HEK293 (cell line): ENCODE measurements around the gene SAGE1.
A peak's percentile ranks its signal among the peaks of the same experiment; 100 is the strongest.

Experiments
- CTCF ChIA-PET: fragments of 350-600 bp; formaldehyde crosslinking; extraction: SDS; loops from one replicate; lab custom pipeline; 2021; ENCODE audit warnings: antibody characterized with exemption; lab: Yijun Ruan, JAX
- POLR2A ChIA-PET: fragments of 300-600 bp; formaldehyde crosslinking; extraction: SDS; loops from one replicate; lab custom pipeline; 2020; ENCODE audit warnings: antibody characterized with exemption, inconsistent platforms; lab: Yijun Ruan, JAX
- H3K27ac ChIP-seq: fragments of 200-500 bp; sonication (Bioruptor generic); 2 replicates; pipeline ENCODE4 v1.5.1; 2014; ENCODE audit warnings: low read depth, low read length, control low read depth, inconsistent platforms; ENCODE audit errors: extremely low read depth
- H3K36me3 ChIP-seq, 2 experiments: fragments of 200-500 bp in 1 of 2; sonication (Bioruptor generic) in 1 of 2; 1 replicate in 1 of 2; 2 replicates in 1 of 2; pipeline ENCODE4 v1.5.1; 2014 to 2017; ENCODE audit warnings: inconsistent platforms in 2 of 2, low read length in 2 of 2; ENCODE audit not compliant: control insufficient read depth in 2 of 2, insufficient read depth in 1 of 2
- H3K4me1 ChIP-seq: fragments of 200-500 bp; sonication (Bioruptor generic); 2 replicates; pipeline ENCODE4 v1.5.1; 2014; ENCODE audit warnings: mild to moderate bottlenecking, low read length, inconsistent platforms; ENCODE audit not compliant: control insufficient read depth, insufficient read depth
- H3K4me3 ChIP-seq: 2 replicates; pipeline ENCODE4 v1.5.1; 2011; ENCODE audit warnings: low read depth, mild to moderate bottlenecking, control low read depth, low read length, moderate library complexity
- H3K9me3 ChIP-seq: fragments of 200-500 bp; sonication (Bioruptor generic); 2 replicates; pipeline ENCODE4 v1.5.1; 2014; ENCODE audit warnings: low read depth, low read length, inconsistent platforms; ENCODE audit not compliant: control insufficient read depth, insufficient read depth
- HOXC10 ChIP-seq: sonication (generic); formaldehyde crosslinking; IDR thresholded peaks from 2 replicates; pipeline ENCODE4 v1.8.1; 2023; ENCODE audit warnings: mild to moderate bottlenecking, missing genetic modification reagents
- SP3 ChIP-seq: fragments of 450-650 bp; formaldehyde crosslinking; IDR thresholded peaks from 2 replicates; pipeline ENCODE4 v1.5.1; 2016; ENCODE audit warnings: missing biosample characterization, missing genetic modification characterization
- WT1 ChIP-seq: fragments of 450-650 bp; formaldehyde crosslinking; IDR thresholded peaks from 2 replicates; pipeline ENCODE4 v1.5.1; 2016; ENCODE audit warnings: missing biosample characterization, missing genetic modification characterization
- ZBTB48 ChIP-seq: fragments of 450-650 bp; formaldehyde crosslinking; IDR thresholded peaks from 2 replicates; pipeline ENCODE4 v1.5.1; 2016; ENCODE audit warnings: missing biosample characterization, missing genetic modification characterization
- ZFP69B ChIP-seq: fragments of 450-650 bp; formaldehyde crosslinking; IDR thresholded peaks from 2 replicates; pipeline ENCODE4 v1.5.1; 2016; ENCODE audit warnings: missing biosample characterization, missing genetic modification characterization
- ZNF10 ChIP-seq: fragments of 450-650 bp; formaldehyde crosslinking; IDR thresholded peaks from 2 replicates; pipeline ENCODE4 v1.5.1; 2017; ENCODE audit warnings: missing biosample characterization, missing genetic modification characterization
- ZNF2 ChIP-seq: fragments of 450-650 bp; formaldehyde crosslinking; IDR thresholded peaks from 2 replicates; pipeline ENCODE4 v1.5.1; 2016; ENCODE audit warnings: missing biosample characterization, missing genetic modification characterization
- ZNF354C ChIP-seq: fragments of 450-650 bp; formaldehyde crosslinking; IDR thresholded peaks from 2 replicates; pipeline ENCODE4 v1.5.1; 2016; ENCODE audit warnings: missing biosample characterization, missing genetic modification characterization, low read depth, borderline replicate concordance
- ZNF529 ChIP-seq: fragments of 450-650 bp; formaldehyde crosslinking; IDR thresholded peaks from 2 replicates; pipeline ENCODE4 v1.5.1; 2017; ENCODE audit warnings: missing genetic modification characterization, missing biosample characterization; ENCODE audit not compliant: insufficient replicate concordance
- ZNF654 ChIP-seq: fragments of 450-650 bp; formaldehyde crosslinking; IDR thresholded peaks from 2 replicates; pipeline ENCODE4 v1.5.1; 2016; ENCODE audit warnings: low read depth, missing biosample characterization, missing genetic modification characterization
- ZNF670 ChIP-seq: fragments of 450-650 bp; formaldehyde crosslinking; IDR thresholded peaks from 2 replicates; pipeline ENCODE4 v1.5.1; 2016; ENCODE audit warnings: missing biosample characterization, missing genetic modification characterization, low read depth
- ZNF777 ChIP-seq: fragments of 450-650 bp; formaldehyde crosslinking; IDR thresholded peaks from 2 replicates; pipeline ENCODE4 v1.5.1; 2017; ENCODE audit warnings: missing biosample characterization, missing genetic modification characterization, borderline replicate concordance
- TF ChIP-seq, protein P1 (sequence below): fragments of 450-650 bp; formaldehyde crosslinking; conservative IDR thresholded peaks from 2 replicates; pipeline ENCODE4 v1.5.1; 2016; ENCODE audit warnings: low read depth, missing biosample characterization, missing genetic modification characterization
- TF ChIP-seq, protein P2 (sequence below): fragments of 450-650 bp; formaldehyde crosslinking; IDR thresholded peaks from 2 replicates; pipeline ENCODE4 v1.5.1; 2016; ENCODE audit warnings: missing biosample characterization, missing genetic modification characterization
- TF ChIP-seq, protein P3 (sequence below): fragments of 450-650 bp; formaldehyde crosslinking; IDR thresholded peaks from 2 replicates; pipeline ENCODE4 v1.5.1; 2016; ENCODE audit warnings: missing biosample characterization, missing genetic modification characterization
- TF ChIP-seq, protein P4 (sequence below): fragments of 450-650 bp; formaldehyde crosslinking; IDR thresholded peaks from 2 replicates; pipeline ENCODE4 v1.5.1; 2016; ENCODE audit warnings: missing biosample characterization, missing genetic modification characterization
- TF ChIP-seq, protein P5 (sequence below): fragments of 450-650 bp; IDR thresholded peaks from 2 replicates; pipeline ENCODE4 v1.5.1; 2018; ENCODE audit warnings: missing biosample characterization, missing genetic modification characterization
- TF ChIP-seq, protein P6 (sequence below): fragments of 450-650 bp; formaldehyde crosslinking; IDR thresholded peaks from 2 replicates; pipeline ENCODE4 v1.5.1; 2017; ENCODE audit warnings: missing biosample characterization, missing genetic modification characterization

Gene SAGE1

DNA sequence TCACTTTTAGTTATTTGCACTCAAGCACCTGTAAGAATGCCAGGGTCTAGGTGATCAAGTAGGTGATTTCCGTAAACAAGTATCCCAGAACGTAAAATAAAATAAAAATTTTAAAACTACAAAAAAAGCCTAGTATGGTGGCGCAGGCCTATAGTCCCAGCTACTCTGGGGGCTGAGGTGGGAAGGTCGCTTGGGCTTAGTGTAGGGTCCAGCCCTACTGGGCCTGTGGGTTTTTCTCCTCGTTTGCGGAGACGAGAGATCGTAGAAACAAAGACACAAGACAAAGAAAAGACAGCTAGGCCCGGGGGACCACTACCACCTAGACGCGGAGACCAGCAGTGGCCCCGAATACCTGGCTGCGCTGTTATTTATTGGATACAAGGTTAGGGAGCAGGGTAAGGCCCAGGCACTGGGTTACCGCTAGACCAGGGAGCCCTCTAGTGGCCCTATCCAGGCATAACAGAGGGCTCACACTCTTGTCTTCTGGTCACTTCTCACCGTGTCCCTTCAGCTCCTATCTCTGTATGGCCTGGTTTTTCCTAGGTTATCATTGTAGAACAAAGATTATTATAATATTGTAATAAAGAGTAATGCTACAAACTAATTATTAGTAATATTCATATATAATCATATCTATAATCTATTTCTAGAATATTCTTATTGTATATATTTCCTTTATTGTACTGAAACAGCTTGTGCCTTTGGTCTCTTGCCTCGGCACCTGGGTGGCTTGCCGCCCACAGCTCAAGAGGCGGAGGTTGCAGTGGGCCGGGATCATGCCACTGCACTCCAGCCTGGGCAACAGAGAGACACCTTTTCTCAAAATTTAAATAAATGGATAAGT is 38.4 kb downstream of the SAGE1 start (continued):
- TF ChIP-seq, protein P1, sequence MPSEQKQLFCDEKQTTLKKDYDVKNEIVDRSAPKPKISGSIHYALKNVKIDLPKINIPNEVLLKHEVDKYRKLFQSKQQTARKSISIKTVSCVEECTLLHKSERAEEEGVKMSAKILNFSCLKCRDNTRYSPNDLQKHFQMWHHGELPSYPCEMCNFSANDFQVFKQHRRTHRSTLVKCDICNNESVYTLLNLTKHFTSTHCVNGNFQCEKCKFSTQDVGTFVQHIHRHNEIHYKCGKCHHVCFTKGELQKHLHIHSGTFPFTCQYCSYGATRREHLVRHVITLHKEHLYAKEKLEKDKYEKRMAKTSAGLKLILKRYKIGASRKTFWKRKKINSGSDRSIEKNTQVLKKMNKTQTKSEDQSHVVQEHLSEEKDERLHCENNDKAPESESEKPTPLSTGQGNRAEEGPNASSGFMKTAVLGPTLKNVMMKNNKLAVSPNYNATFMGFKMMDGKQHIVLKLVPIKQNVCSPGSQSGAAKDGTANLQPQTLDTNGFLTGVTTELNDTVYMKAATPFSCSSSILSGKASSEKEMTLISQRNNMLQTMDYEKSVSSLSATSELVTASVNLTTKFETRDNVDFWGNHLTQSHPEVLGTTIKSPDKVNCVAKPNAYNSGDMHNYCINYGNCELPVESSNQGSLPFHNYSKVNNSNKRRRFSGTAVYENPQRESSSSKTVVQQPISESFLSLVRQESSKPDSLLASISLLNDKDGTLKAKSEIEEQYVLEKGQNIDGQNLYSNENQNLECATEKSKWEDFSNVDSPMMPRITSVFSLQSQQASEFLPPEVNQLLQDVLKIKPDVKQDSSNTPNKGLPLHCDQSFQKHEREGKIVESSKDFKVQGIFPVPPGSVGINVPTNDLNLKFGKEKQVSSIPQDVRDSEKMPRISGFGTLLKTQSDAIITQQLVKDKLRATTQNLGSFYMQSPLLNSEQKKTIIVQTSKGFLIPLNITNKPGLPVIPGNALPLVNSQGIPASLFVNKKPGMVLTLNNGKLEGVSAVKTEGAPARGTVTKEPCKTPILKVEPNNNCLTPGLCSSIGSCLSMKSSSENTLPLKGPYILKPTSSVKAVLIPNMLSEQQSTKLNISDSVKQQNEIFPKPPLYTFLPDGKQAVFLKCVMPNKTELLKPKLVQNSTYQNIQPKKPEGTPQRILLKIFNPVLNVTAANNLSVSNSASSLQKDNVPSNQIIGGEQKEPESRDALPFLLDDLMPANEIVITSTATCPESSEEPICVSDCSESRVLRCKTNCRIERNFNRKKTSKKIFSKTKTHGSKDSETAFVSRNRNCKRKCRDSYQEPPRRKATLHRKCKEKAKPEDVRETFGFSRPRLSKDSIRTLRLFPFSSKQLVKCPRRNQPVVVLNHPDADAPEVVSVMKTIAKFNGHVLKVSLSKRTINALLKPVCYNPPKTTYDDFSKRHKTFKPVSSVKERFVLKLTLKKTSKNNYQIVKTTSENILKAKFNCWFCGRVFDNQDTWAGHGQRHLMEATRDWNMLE (tag by site-specific recombination): no peak
- TF ChIP-seq ZNF654 (tag by site-specific recombination): peak; percentile 85
- peak; percentile 59; the same call in 1 of the 2 replicates for TF ChIP-seq ZBTB48 (tag by site-specific recombination)
- TF ChIP-seq WT1 (tag by site-specific recombination): no peak
- TF ChIP-seq ZNF2 (tag by site-specific recombination): peak; percentile 57; the same call in 1 of the 2 replicates
- TF ChIP-seq, protein P2, sequence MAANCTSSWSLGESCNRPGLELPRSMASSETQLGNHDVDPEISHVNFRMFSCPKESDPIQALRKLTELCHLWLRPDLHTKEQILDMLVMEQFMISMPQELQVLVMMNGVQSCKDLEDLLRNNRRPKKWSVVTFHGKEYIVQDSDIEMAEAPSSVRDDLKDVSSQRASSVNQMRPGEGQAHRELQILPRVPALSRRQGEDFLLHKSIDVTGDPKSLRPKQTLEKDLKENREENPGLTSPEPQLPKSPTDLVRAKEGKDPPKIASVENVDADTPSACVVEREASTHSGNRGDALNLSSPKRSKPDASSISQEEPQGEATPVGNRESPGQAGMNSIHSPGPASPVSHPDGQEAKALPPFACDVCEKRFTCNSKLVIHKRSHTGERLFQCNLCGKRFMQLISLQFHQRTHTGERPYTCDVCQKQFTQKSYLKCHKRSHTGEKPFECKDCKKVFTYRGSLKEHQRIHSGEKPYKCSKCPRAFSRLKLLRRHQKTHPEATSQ (tag by site-specific recombination): no peak
- no peak for TF ChIP-seq ZNF529
- TF ChIP-seq, protein P3, sequence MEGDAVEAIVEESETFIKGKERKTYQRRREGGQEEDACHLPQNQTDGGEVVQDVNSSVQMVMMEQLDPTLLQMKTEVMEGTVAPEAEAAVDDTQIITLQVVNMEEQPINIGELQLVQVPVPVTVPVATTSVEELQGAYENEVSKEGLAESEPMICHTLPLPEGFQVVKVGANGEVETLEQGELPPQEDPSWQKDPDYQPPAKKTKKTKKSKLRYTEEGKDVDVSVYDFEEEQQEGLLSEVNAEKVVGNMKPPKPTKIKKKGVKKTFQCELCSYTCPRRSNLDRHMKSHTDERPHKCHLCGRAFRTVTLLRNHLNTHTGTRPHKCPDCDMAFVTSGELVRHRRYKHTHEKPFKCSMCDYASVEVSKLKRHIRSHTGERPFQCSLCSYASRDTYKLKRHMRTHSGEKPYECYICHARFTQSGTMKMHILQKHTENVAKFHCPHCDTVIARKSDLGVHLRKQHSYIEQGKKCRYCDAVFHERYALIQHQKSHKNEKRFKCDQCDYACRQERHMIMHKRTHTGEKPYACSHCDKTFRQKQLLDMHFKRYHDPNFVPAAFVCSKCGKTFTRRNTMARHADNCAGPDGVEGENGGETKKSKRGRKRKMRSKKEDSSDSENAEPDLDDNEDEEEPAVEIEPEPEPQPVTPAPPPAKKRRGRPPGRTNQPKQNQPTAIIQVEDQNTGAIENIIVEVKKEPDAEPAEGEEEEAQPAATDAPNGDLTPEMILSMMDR (tag by site-specific recombination): peak; percentile 63
- no peak for TF ChIP-seq SP3 (tag by site-specific recombination)
- TF ChIP-seq, protein P4, sequence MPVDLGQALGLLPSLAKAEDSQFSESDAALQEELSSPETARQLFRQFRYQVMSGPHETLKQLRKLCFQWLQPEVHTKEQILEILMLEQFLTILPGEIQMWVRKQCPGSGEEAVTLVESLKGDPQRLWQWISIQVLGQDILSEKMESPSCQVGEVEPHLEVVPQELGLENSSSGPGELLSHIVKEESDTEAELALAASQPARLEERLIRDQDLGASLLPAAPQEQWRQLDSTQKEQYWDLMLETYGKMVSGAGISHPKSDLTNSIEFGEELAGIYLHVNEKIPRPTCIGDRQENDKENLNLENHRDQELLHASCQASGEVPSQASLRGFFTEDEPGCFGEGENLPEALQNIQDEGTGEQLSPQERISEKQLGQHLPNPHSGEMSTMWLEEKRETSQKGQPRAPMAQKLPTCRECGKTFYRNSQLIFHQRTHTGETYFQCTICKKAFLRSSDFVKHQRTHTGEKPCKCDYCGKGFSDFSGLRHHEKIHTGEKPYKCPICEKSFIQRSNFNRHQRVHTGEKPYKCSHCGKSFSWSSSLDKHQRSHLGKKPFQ (tag by site-specific recombination): no peak

DNA sequence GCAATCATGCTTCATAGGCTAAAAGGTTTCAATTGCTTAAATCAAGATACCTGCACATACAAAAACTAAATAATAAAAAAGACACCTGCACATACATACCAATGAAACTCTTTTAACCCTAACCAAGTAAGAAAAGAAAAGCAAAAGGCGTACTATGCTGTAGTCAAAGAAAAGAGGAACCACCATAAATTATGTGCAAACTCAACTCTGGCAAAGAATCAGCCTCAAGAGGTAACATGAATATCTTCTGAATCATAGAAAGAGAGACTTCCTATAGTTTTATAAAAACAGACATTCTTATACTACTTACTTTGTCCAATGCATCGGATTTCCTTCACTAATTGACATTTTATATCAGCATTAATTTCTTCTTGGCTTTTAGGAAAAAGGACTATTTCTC is 51.0 kb downstream of the SAGE1 start:
- TF ChIP-seq ZNF654 (tag by site-specific recombination): no peak
- TF ChIP-seq ZNF777 (tag by site-specific recombination): no peak
- no peak for TF ChIP-seq ZNF354C (tag by site-specific recombination)
- TF ChIP-seq, protein P5, sequence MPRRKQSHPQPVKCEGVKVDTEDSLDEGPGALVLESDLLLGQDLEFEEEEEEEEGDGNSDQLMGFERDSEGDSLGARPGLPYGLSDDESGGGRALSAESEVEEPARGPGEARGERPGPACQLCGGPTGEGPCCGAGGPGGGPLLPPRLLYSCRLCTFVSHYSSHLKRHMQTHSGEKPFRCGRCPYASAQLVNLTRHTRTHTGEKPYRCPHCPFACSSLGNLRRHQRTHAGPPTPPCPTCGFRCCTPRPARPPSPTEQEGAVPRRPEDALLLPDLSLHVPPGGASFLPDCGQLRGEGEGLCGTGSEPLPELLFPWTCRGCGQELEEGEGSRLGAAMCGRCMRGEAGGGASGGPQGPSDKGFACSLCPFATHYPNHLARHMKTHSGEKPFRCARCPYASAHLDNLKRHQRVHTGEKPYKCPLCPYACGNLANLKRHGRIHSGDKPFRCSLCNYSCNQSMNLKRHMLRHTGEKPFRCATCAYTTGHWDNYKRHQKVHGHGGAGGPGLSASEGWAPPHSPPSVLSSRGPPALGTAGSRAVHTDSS: no peak
- TF ChIP-seq ZNF10 (tag by site-specific recombination): no peak
- TF ChIP-seq HOXC10 (CRISPR knock-in tag): no peak
- no peak for TF ChIP-seq ZFP69B (tag by site-specific recombination)
- TF ChIP-seq, protein P6, sequence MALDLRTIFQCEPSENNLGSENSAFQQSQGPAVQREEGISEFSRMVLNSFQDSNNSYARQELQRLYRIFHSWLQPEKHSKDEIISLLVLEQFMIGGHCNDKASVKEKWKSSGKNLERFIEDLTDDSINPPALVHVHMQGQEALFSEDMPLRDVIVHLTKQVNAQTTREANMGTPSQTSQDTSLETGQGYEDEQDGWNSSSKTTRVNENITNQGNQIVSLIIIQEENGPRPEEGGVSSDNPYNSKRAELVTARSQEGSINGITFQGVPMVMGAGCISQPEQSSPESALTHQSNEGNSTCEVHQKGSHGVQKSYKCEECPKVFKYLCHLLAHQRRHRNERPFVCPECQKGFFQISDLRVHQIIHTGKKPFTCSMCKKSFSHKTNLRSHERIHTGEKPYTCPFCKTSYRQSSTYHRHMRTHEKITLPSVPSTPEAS (tag by site-specific recombination): no peak
- no peak for TF ChIP-seq ZNF670 (tag by site-specific recombination)
- CTCF ChIA-PET: no interaction called here
- Histone ChIP-seq H3K9me3 (0 out of 2 replicates have a peak, but pooled peaks cover 3% of the 10 kb centered on the region), H3K4me3 (no peak overlapping the region), H3K27ac (no peak overlapping the region), H3K4me1 (no peaks in the 10 kb centered on the region), H3K36me3 (no peaks in the 10 kb centered on the region)
- POLR2A ChIA-PET: no interaction called here
